Midbrain (tissue), 1 donor: Measurements from ENCODE around the gene OR6Q1.

ENCODE experiments used
- DNase-seq: peaks from one replicate; lab custom pipeline; 2025; lab: John Stamatoyannopoulos, UW

Gene OR6Q1

DNA sequence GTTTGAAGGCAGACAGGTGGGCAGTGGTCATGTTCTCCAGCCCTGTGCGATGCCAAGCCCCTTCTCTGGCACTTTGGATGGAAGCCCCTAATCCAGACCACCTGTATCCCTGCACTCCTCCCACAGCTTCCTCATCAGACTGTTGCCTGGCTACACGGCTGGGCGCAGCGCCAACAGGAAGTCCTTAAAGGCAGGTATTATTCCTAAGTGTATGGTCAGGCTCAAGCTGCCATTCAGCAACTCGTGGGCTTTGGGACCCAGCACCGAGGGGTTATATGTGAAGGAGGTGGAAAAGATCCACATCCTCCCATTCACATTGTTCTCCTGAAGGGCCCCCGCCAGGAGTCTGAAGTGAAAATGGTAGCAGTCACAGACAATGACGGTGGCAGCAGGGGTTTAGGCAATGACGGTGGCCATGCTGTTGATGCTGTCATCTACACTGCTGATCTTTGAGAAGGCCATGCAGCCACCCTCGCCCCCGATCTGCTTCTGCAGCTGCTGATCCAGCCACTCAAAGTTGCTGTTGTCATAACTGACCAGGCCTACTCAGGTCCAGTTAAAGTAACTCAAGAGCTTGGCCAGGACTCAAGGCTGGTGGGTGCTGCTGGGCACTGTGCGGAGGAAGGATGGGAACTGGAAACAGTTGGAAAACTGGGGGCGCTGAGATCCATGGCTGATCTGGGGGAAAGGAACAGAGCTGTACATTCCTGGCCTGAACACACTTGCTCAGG, 27.7 kb downstream of the OR6Q1 start:
- DNase-seq: no peak

DNA sequence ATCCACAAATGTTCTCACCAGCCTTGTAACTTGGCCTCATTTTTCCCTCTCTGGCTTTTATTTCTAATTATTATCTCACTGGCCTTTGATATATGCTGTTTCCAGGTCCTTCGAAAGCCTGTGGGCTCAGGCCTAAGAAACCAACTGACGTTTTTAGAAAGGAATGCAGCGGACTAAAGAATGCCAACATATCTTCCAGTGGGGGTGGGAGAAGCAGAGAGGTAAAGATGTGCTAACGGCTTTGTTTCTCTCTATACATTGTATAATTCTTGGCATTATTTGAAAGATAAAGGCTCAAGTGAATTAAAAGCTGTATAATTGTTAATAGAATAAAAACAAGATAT, 28.2 kb downstream of the OR6Q1 start:
- no peak for DNase-seq

DNA sequence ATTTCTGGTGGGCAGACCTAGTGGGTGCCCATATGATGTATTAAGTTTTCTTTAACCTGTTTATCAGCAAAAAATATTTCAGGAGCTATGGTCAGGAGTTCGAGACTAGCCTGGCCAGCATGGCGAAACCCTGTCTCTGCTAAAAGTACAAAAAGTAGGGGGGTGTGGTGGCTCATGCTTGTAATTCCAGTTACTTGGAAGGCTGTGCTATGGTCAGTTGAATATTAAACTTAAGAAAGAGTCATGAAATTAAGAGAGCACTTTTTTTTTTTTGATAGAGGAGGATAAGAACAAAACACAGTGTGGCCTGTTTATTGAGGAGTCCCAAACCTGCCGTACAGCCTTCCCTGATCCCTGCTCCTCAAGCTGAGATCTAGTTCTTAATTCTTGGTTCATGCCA, 29.8 kb downstream of the OR6Q1 start:
- DNase-seq: no peak

DNA sequence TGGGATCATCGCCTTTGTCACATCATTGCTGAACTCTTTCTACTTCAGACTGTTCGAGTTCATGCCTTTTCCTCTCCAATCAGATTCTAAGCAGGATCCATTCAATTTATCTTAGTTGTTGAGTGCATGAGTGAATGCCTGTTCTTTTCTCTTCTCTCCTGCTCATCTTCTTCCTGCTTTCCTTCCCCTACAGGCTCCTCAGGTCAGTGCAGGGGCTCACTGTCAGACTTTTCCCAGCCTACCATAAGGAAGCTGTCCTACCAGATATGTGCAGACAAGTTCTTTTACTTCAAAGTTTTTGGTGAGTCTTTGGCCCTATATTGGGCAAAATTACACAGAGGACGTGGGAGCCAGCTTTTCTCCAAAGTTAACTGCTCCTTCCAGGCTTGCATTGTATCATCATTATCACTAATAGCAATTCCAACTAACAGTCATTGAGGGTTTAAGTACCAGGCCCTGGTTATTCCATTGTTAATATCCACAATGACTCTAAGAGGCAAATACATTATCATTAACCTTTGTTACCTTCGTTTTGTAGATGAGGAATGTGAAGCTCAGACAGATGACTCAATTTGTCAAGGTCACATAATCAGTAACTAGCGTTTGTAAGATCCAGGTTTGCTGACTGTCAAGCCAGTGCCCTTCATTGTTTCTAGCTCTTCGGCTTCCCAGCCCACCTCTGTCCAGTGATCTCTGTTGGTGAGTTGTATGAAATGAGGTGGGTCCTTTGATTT, 30.4 kb downstream of the OR6Q1 start:
- DNase-seq: no peak

DNA sequence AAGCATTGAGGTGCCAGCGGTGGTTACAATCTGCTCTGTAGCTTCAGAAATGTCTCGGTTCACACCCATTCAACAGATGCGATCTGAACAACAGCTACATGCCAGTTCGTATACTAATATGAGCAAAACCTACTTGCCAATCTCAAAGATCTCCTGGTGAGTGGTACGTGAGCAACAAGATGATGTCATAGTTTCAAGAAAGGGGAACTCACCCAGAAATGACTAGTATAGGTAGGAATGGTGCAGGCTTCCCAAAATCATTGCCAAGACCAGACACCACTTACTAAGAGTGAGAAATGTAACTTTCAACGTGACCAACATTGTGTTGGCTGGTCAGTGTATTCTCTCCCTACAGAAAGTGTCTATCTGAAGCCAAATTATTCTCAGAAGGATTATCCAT, 31.1 kb downstream of the OR6Q1 start:
- DNase-seq: no peak

DNA sequence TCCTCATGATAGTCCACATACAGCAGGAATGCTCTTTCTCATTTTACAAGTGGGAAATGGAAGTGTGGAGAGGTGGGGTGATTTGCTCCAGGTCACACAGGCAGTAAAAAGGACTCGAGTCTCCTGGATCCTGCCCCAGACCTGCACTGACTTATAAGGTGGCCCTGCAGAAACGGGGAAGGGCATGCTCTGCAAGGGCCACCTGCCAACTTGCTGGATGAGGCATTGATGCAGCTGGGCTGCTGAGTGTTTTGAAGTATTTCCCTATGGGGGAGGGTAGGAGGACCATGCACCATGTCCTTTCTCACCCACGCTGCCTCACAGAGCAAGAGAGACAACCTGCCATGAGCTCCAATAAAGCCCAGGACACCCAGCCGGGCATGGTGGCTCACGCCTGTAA, 36.9 kb downstream of the OR6Q1 start:
- no peak for DNase-seq

DNA sequence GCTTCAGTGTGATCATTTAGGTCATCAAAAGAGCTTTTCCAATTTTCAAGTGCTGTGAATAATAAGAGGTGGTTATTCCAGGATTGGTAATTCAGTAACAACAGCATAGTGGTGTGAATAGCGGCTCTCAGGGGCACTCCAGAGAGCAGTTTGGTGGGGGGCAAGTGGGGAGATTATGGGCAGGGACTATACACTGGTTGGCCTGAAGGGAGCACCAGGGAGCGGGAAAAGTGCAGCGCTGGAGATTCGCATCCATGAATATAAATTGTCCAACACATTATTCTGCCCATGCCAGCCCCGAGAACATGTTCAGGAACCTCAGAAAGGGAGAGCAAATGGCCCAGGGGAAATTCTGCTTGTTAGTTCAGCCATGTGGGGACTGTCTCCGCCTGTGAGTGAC, 37.9 kb downstream of the OR6Q1 start:
- no peak for DNase-seq

DNA sequence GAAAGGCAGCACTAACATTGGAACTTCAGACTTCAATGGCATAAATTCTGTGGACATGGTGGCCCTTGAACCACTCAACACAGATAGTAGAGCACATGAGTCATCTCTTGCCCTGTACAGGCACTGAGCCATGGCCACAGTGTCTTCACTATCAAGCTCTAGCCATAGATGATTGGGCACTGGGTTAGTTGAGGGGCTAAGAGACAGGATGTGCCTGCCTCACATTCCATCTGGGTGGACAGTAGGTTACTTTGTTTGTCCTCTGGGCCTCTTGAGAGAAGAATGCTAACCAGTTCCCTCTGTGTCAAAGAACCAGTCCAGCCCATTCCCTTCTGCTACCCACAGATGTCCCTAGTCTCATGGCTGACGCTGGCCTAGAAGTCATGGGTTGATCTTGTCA, 39.8 kb downstream of the OR6Q1 start:
- no peak for DNase-seq

DNA sequence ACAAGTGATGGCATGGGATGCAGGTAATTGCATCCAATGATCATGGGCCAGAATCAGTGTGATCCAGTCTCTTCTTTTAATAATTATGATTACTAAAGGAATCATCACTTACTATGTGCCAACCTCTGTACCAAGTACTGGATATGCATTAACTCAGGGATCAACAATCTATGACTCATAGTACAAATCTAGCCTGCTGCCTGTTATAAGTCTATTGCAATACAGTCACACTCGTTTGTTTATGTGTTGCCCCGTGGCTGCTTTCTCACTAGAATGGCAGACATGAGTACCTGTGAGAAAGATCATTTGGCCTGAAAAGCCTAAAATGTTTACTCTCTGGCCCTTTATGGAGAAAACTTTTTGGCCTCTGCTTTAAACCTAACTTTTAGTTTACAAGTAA, 45.0 kb downstream of the OR6Q1 start:
- DNase-seq: no peak
